GM20431 (cell line): Measurements from ENCODE around the gene HIRIP3.

ENCODE experiments used
- in situ Hi-C: fragments of 300-500 bp; cut with MseI, MboI; formaldehyde crosslinking; loops from one replicate; pipeline ENCODE4 v1.15.0; 2020; ENCODE audit warnings: low sequenced_read_pairs; ENCODE audit not compliant: unreplicated experiment

Gene HIRIP3

GRCh38 chr16:30002614-30003346 lies 7.4 kb upstream of the HIRIP3 start:
- in situ Hi-C loops: loop anchor here (25.0 kb wide), 2 partner anchors 165 to 315 kb away; partner anchors contain the start of gene QPRT

- in situ Hi-C loops: loop anchor here (25.0 kb wide), 2 partner anchors 164 to 314 kb away; partner anchors contain the start of gene QPRT
Observed at GRCh38 chr16:30000735-30001631, 5.6 kb upstream of the HIRIP3 start.

GRCh38 chr16:29999605-30000004 lies 4.2 kb upstream of the HIRIP3 start:
- in situ Hi-C loops: loop anchor here (25.0 kb wide), 2 partner anchors 162 to 312 kb away; partner anchors contain the start of gene QPRT

GRCh38 chr16:29996766-29997250 lies 1.4 kb upstream of the HIRIP3 start:
- in situ Hi-C loops: no loop called here

GRCh38 chr16:29995911-29996765 lies 721 bp upstream of the HIRIP3 start, which contains the start of gene INO80E:
INO80E (plus strand) TSS chr16:29996241; CDS start chr16:29996311, 70 bp downstream.
- in situ Hi-C loops: no loop called here

- in situ Hi-C loops: no loop called here
Observed at GRCh38 chr16:29994600-29995323, 655 bp downstream of the HIRIP3 start.

GRCh38 chr16:29993903-29994599 lies 1.4 kb downstream of the HIRIP3 start:
- in situ Hi-C loops: no loop called here

GRCh38 chr16:29993191-29993902 lies 2.1 kb downstream of the HIRIP3 start:
- in situ Hi-C loops: no loop called here

- in situ Hi-C loops: no loop called here
Observed at GRCh38 chr16:29992344-29992967, 3.0 kb downstream of the HIRIP3 start.

- in situ Hi-C loops: no loop called here
Observed at GRCh38 chr16:29991571-29991904, 3.9 kb downstream of the HIRIP3 start.

- in situ Hi-C loops: no loop called here
Observed at GRCh38 chr16:29990883-29991570, 4.4 kb downstream of the HIRIP3 start.

- in situ Hi-C loops: no loop called here
Observed at GRCh38 chr16:29990034-29990433, 5.4 kb downstream of the HIRIP3 start.

GRCh38 chr16:29989111-29989858 lies 6.1 kb downstream of the HIRIP3 start:
- in situ Hi-C loops: no loop called here

- in situ Hi-C loops: no loop called here
Observed at GRCh38 chr16:29988346-29989075, 6.9 kb downstream of the HIRIP3 start.

- in situ Hi-C loops: no loop called here
Observed at GRCh38 chr16:29987371-29988085, 7.9 kb downstream of the HIRIP3 start.
